GM12878 (cell line): Measurements from ENCODE around the gene CD300E.

ENCODE experiments used
- ESRRA ChIP-seq: IDR thresholded peaks from 2 replicates; pipeline ENCODE4 v1.6.1; 2012; ENCODE audit warnings: mild to moderate bottlenecking, low read length, improper control_type of control experiment
- FOXM1 ChIP-seq: IDR thresholded peaks from 2 replicates; pipeline ENCODE4 v1.6.1; 2012; ENCODE audit warnings: low read depth, mild to moderate bottlenecking, inconsistent platforms, low read length, moderate library complexity
- HCFC1 ChIP-seq: fragments of 150-350 bp; IDR thresholded peaks from 2 replicates; pipeline ENCODE4 v1.6.1; 2014; ENCODE audit warnings: low read length
- LARP7 ChIP-seq: fragments of 450-650 bp; IDR thresholded peaks from 2 replicates; pipeline ENCODE4 v1.6.1; 2017; ENCODE audit warnings: mild to moderate bottlenecking
- MAX ChIP-seq: IDR thresholded peaks from 2 replicates; pipeline ENCODE4 v1.6.1; 2012; ENCODE audit warnings: low read depth, low read length, improper control_type of control experiment
- MYC ChIP-seq: IDR thresholded peaks from 2 replicates; pipeline ENCODE4 v1.6.1; 2011; ENCODE audit warnings: mild to moderate bottlenecking, low read length, moderate library complexity, inconsistent platforms; ENCODE audit not compliant: insufficient read depth, insufficient replicate concordance, insufficient read length, severe bottlenecking
- RAD21 ChIP-seq: IDR thresholded peaks from 2 replicates; pipeline ENCODE4 v1.6.1; 2011; ENCODE audit warnings: mild to moderate bottlenecking, low read depth, low read length, moderate library complexity; ENCODE audit not compliant: insufficient read depth
- SIN3A ChIP-seq: IDR thresholded peaks from 2 replicates; pipeline ENCODE4 v1.6.1; 2012; ENCODE audit warnings: low read depth, low read length, improper control_type of control experiment
- ZNF217 ChIP-seq: fragments of 450-650 bp; IDR thresholded peaks from 2 replicates; pipeline ENCODE4 v1.6.1; 2017; ENCODE audit warnings: antibody characterized with exemption, mild to moderate bottlenecking
- TF ChIP-seq, protein P1 (sequence below), 3 experiments: IDR thresholded peaks in 2 of 3; conservative IDR thresholded peaks in 1 of 3; 2 replicates each; pipeline ENCODE4 v1.5.1; 2011; ENCODE audit warnings: low read depth in 3 of 3, low read length in 3 of 3, mild to moderate bottlenecking in 3 of 3, control low read depth in 2 of 3, moderate library complexity in 2 of 3, inconsistent platforms in 1 of 3, mixed read lengths in 1 of 3; ENCODE audit not compliant: control insufficient read depth in 2 of 3, insufficient read depth in 1 of 3; ENCODE audit errors: extremely low read depth in 1 of 3
- TF ChIP-seq, protein P2 (sequence below): IDR thresholded peaks from 2 replicates; pipeline ENCODE4 v1.6.1; 2012; ENCODE audit warnings: low read length, inconsistent platforms
- TF ChIP-seq, protein P3 (sequence below): fragments of 450-650 bp; IDR thresholded peaks from 2 replicates; pipeline ENCODE4 v1.6.1; 2017; ENCODE audit warnings: antibody characterized with exemption, mild to moderate bottlenecking, moderate library complexity
- TF ChIP-seq, protein P4 (sequence below): fragments of 450-650 bp; IDR thresholded peaks from 2 replicates; pipeline ENCODE4 v1.6.1; 2016; ENCODE audit warnings: mild to moderate bottlenecking, moderate library complexity, borderline replicate concordance

DNA sequence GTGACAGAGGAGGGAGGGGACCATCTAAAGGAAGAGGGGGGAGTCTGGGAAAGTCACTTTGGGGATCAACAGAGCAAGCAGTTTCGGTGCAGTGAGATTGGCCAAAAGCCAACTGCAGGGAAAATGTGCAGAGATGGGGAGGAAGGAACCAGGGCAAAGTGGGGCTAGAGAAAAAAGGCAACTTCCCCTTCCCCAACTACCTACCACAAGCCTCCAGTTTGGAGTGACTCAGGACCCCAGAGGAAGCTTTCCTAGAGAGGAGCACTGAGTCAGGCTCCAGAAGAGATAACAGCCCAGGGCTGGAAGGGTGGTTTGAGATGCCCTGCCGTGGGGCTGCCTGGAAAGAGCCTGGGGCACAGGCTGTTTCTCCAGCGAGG, 24.5 kb downstream of the CD300E start:
- TF ChIP-seq HCFC1 (no peak), MAX (no peak), MYC (no peak), FOXM1 (no peak), LARP7 (no peak), ESRRA (no peak), ZNF217 (no peak), SIN3A (no peak), RAD21 (no peak)
- TF ChIP-seq, protein P1, sequence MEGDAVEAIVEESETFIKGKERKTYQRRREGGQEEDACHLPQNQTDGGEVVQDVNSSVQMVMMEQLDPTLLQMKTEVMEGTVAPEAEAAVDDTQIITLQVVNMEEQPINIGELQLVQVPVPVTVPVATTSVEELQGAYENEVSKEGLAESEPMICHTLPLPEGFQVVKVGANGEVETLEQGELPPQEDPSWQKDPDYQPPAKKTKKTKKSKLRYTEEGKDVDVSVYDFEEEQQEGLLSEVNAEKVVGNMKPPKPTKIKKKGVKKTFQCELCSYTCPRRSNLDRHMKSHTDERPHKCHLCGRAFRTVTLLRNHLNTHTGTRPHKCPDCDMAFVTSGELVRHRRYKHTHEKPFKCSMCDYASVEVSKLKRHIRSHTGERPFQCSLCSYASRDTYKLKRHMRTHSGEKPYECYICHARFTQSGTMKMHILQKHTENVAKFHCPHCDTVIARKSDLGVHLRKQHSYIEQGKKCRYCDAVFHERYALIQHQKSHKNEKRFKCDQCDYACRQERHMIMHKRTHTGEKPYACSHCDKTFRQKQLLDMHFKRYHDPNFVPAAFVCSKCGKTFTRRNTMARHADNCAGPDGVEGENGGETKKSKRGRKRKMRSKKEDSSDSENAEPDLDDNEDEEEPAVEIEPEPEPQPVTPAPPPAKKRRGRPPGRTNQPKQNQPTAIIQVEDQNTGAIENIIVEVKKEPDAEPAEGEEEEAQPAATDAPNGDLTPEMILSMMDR (IDR thresholded peaks at IDR 0.05 in 2 of 3, conservative IDR thresholded peaks at IDR 0.05 in 1 of 3; ENCODE audit: control insufficient read depth in 2 of 3, extremely low read depth in 1 of 3, insufficient read depth in 1 of 3, low read depth in 3 of 3, low read length in 3 of 3), result no peak
- TF ChIP-seq, protein P2, sequence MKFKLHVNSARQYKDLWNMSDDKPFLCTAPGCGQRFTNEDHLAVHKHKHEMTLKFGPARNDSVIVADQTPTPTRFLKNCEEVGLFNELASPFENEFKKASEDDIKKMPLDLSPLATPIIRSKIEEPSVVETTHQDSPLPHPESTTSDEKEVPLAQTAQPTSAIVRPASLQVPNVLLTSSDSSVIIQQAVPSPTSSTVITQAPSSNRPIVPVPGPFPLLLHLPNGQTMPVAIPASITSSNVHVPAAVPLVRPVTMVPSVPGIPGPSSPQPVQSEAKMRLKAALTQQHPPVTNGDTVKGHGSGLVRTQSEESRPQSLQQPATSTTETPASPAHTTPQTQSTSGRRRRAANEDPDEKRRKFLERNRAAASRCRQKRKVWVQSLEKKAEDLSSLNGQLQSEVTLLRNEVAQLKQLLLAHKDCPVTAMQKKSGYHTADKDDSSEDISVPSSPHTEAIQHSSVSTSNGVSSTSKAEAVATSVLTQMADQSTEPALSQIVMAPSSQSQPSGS, result no peak
- TF ChIP-seq, protein P3, sequence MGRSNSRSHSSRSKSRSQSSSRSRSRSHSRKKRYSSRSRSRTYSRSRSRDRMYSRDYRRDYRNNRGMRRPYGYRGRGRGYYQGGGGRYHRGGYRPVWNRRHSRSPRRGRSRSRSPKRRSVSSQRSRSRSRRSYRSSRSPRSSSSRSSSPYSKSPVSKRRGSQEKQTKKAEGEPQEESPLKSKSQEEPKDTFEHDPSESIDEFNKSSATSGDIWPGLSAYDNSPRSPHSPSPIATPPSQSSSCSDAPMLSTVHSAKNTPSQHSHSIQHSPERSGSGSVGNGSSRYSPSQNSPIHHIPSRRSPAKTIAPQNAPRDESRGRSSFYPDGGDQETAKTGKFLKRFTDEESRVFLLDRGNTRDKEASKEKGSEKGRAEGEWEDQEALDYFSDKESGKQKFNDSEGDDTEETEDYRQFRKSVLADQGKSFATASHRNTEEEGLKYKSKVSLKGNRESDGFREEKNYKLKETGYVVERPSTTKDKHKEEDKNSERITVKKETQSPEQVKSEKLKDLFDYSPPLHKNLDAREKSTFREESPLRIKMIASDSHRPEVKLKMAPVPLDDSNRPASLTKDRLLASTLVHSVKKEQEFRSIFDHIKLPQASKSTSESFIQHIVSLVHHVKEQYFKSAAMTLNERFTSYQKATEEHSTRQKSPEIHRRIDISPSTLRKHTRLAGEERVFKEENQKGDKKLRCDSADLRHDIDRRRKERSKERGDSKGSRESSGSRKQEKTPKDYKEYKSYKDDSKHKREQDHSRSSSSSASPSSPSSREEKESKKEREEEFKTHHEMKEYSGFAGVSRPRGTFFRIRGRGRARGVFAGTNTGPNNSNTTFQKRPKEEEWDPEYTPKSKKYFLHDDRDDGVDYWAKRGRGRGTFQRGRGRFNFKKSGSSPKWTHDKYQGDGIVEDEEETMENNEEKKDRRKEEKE, result no peak
- TF ChIP-seq, protein P4, sequence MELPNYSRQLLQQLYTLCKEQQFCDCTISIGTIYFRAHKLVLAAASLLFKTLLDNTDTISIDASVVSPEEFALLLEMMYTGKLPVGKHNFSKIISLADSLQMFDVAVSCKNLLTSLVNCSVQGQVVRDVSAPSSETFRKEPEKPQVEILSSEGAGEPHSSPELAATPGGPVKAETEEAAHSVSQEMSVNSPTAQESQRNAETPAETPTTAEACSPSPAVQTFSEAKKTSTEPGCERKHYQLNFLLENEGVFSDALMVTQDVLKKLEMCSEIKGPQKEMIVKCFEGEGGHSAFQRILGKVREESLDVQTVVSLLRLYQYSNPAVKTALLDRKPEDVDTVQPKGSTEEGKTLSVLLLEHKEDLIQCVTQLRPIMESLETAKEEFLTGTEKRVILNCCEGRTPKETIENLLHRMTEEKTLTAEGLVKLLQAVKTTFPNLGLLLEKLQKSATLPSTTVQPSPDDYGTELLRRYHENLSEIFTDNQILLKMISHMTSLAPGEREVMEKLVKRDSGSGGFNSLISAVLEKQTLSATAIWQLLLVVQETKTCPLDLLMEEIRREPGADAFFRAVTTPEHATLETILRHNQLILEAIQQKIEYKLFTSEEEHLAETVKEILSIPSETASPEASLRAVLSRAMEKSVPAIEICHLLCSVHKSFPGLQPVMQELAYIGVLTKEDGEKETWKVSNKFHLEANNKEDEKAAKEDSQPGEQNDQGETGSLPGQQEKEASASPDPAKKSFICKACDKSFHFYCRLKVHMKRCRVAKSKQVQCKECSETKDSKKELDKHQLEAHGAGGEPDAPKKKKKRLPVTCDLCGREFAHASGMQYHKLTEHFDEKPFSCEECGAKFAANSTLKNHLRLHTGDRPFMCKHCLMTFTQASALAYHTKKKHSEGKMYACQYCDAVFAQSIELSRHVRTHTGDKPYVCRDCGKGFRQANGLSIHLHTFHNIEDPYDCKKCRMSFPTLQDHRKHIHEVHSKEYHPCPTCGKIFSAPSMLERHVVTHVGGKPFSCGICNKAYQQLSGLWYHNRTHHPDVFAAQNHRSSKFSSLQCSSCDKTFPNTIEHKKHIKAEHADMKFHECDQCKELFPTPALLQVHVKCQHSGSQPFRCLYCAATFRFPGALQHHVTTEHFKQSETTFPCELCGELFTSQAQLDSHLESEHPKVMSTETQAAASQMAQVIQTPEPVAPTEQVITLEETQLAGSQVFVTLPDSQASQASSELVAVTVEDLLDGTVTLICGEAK, result no peak
